ENCODE data around the gene TSPAN3. TPM values are rescaled to one million over a fixed set of nuclear protein-coding genes. Genes with fewer than 3 reads are reported as not detected.

The TSPAN3 gene
- total and polyA plus RNA-seq, 4 donors: 49.3 to 82.8 (median 78.7) TPM

DNA sequence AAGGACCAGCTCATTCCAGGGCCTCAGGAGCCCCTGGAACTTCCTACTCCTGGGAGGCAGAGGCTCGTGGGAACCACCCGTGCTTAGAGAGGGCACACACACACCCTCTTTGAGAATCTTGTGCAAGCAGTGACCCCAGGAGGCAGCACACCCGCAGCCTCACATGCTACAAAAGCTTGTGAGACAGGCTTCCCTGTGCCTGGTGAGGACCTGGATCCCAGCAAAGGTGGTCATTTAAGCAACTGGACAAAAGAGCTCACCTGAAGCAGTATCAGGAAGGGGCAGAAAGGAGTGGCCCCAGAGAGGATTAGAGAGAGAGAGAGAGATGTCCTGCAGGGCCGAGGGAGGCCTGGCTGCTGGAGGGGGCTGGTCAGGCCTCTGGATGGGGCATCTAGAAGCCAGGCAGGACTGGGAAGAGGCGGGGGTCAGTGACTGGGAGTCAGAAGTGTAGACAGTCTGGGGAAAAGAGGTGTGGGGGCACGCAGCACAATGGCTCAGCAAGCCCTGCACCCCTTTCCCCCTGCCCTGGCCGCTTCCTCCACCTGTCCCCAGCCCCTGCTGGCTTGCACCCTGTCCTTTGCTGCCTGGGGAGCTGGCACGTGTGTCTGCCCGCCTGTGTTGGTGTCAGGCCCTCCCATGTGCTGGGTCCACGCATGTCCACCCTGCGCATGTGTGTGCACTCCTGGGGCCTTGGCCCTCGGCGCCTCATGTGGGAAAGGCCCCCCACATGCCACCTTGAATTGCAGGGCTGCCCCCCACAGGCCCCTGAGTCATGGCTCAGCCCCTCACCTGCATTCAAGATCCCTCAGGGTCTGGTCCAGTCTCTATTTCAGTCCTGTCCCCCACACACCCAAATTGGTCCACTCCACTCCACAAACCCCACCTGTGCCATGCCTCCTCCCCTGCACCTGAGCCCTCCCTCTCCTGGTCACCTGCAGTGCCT, 36.9 kb downstream of the TSPAN3 start:
- WGBS: 87% methylated on average over 13 of the region's 13 CpGs
- no peak overlapping the region for H3K4me3 ChIP-seq (ENCODE audit: low read depth in 1 of 3, low read length in 3 of 3)
- no peaks in the 10 kb centered on the region for H3K4me1 ChIP-seq (ENCODE audit: control insufficient read depth in 4 of 4, insufficient read depth in 4 of 4, low read length in 3 of 4)
- H3K9ac ChIP-seq (ENCODE audit: low read depth in 1 of 2, low read length in 2 of 2): no peak overlapping the region
- H3K9me3 ChIP-seq (ENCODE audit: control insufficient read depth in 4 of 4, low read length in 3 of 4): no peaks in the 10 kb centered on the region
- H3K36me3 ChIP-seq (ENCODE audit: control insufficient read depth in 4 of 4, insufficient read depth in 3 of 4, low read depth in 1 of 4, low read length in 3 of 4): no peaks in the 10 kb centered on the region
- no peak overlapping the region for H3K27ac ChIP-seq (ENCODE audit: low read depth in 1 of 2, low read length in 2 of 2)
- DNase-seq (ENCODE audit: low spot score): peak; percentile 27
- H3K27me3 ChIP-seq (ENCODE audit: control insufficient read depth in 4 of 4, insufficient read depth in 4 of 4, low read length in 3 of 4): no peaks in the 10 kb centered on the region
- TF ChIP-seq HNF4A (conservative IDR thresholded peaks at IDR 0.05) (no peak), YY1 (IDR thresholded peaks at IDR 0.05) (no peak), NR2F2 (IDR thresholded peaks at IDR 0.05) (no peak), RXRA (IDR thresholded peaks at IDR 0.05) (no peak), EGR1 (IDR thresholded peaks at IDR 0.05; ENCODE audit: low read depth in 2 of 2) (no peak), GABPA (IDR thresholded peaks at IDR 0.05 in 1 of 2, conservative IDR thresholded peaks at IDR 0.05 in 1 of 2) (no peak), FOXA2 (IDR thresholded peaks at IDR 0.05) (no peak), FOXA1 (IDR thresholded peaks at IDR 0.05) (no peak), RAD21 (IDR thresholded peaks at IDR 0.05) (no peak), JUND (IDR thresholded peaks at IDR 0.05) (no peak), SP1 (IDR thresholded peaks at IDR 0.05) (no peak), TAF1 (conservative IDR thresholded peaks at IDR 0.05) (no peak), HNF4G (IDR thresholded peaks at IDR 0.05) (no peak)
- TF ChIP-seq, protein P1, sequence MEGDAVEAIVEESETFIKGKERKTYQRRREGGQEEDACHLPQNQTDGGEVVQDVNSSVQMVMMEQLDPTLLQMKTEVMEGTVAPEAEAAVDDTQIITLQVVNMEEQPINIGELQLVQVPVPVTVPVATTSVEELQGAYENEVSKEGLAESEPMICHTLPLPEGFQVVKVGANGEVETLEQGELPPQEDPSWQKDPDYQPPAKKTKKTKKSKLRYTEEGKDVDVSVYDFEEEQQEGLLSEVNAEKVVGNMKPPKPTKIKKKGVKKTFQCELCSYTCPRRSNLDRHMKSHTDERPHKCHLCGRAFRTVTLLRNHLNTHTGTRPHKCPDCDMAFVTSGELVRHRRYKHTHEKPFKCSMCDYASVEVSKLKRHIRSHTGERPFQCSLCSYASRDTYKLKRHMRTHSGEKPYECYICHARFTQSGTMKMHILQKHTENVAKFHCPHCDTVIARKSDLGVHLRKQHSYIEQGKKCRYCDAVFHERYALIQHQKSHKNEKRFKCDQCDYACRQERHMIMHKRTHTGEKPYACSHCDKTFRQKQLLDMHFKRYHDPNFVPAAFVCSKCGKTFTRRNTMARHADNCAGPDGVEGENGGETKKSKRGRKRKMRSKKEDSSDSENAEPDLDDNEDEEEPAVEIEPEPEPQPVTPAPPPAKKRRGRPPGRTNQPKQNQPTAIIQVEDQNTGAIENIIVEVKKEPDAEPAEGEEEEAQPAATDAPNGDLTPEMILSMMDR (IDR thresholded peaks at IDR 0.05; ENCODE audit: low read depth, low read length, missing input control): no peak
- TF ChIP-seq, protein P2, sequence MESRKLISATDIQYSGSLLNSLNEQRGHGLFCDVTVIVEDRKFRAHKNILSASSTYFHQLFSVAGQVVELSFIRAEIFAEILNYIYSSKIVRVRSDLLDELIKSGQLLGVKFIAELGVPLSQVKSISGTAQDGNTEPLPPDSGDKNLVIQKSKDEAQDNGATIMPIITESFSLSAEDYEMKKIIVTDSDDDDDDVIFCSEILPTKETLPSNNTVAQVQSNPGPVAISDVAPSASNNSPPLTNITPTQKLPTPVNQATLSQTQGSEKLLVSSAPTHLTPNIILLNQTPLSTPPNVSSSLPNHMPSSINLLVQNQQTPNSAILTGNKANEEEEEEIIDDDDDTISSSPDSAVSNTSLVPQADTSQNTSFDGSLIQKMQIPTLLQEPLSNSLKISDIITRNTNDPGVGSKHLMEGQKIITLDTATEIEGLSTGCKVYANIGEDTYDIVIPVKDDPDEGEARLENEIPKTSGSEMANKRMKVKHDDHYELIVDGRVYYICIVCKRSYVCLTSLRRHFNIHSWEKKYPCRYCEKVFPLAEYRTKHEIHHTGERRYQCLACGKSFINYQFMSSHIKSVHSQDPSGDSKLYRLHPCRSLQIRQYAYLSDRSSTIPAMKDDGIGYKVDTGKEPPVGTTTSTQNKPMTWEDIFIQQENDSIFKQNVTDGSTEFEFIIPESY (IDR thresholded peaks at IDR 0.05): no peak
- TF ChIP-seq, protein P3, sequence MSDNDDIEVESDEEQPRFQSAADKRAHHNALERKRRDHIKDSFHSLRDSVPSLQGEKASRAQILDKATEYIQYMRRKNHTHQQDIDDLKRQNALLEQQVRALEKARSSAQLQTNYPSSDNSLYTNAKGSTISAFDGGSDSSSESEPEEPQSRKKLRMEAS (IDR thresholded peaks at IDR 0.05): no peak
- TF ChIP-seq, protein P4, sequence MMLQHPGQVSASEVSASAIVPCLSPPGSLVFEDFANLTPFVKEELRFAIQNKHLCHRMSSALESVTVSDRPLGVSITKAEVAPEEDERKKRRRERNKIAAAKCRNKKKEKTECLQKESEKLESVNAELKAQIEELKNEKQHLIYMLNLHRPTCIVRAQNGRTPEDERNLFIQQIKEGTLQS (IDR thresholded peaks at IDR 0.05): no peak
- TF ChIP-seq, protein P5, sequence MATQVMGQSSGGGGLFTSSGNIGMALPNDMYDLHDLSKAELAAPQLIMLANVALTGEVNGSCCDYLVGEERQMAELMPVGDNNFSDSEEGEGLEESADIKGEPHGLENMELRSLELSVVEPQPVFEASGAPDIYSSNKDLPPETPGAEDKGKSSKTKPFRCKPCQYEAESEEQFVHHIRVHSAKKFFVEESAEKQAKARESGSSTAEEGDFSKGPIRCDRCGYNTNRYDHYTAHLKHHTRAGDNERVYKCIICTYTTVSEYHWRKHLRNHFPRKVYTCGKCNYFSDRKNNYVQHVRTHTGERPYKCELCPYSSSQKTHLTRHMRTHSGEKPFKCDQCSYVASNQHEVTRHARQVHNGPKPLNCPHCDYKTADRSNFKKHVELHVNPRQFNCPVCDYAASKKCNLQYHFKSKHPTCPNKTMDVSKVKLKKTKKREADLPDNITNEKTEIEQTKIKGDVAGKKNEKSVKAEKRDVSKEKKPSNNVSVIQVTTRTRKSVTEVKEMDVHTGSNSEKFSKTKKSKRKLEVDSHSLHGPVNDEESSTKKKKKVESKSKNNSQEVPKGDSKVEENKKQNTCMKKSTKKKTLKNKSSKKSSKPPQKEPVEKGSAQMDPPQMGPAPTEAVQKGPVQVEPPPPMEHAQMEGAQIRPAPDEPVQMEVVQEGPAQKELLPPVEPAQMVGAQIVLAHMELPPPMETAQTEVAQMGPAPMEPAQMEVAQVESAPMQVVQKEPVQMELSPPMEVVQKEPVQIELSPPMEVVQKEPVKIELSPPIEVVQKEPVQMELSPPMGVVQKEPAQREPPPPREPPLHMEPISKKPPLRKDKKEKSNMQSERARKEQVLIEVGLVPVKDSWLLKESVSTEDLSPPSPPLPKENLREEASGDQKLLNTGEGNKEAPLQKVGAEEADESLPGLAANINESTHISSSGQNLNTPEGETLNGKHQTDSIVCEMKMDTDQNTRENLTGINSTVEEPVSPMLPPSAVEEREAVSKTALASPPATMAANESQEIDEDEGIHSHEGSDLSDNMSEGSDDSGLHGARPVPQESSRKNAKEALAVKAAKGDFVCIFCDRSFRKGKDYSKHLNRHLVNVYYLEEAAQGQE (IDR thresholded peaks at IDR 0.05): no peak

Measured in liver (tissue), 9 donors.